GM12873 (cell line): Measurements from ENCODE around the gene TDG.

Source experiments
- CTCF ChIP-seq: IDR thresholded peaks from 2 replicates; pipeline ENCODE4 v1.5.1; 2012; ENCODE audit warnings: low read depth, mild to moderate bottlenecking, moderate library complexity, low read length, control low read depth; ENCODE audit not compliant: insufficient read depth; ENCODE audit errors: missing control alignments

TDG gene

DNA sequence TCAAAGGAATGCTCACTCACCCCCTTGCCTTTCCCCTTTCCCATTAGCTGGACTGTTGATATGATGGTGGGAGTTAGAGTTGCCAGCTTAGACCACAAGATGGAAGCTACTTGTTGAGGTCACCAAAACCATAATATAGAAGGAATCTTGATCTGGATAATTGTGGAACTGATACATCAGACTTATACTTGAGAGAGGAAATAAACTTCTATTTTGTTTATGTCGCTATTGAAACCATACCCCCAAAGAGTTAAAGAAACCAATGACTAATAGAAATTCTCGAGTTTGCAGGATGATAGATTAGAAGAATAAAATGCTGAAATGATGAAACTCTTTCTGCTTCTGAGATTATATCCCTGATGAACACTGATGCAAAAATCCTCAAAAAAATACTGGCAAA, 37.9 kb downstream of the TDG start:
- TF ChIP-seq CTCF: no peak

GRCh38 chr12:104006929-104007328, 41.3 kb downstream of the TDG start:
- TF ChIP-seq CTCF: no peak

DNA sequence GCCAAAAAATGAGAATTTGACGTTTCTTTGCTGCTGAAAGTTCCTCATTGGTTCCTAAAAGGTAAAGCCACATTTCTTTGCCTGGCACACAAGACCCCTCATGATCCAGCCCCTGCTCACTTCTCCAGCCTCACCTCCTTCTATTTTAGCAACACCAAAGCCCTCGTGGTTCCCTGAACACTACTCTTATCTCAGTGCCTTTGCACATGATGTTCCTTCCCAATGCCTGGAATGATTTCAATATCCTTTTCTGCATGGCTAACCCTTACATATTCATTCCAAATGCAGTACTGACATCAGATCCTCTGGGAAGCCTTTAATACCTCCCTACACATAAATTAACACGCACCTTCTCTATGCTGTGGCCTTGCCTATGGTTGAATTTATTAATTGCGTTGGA, 44.4 kb downstream of the TDG start:
- no peak for TF ChIP-seq CTCF

- no peak for TF ChIP-seq CTCF
Observed at GRCh38 chr12:104010606-104011169, 45.0 kb downstream of the TDG start.

- TF ChIP-seq CTCF: no peak
Observed at GRCh38 chr12:104011253-104011652, 45.6 kb downstream of the TDG start.

DNA sequence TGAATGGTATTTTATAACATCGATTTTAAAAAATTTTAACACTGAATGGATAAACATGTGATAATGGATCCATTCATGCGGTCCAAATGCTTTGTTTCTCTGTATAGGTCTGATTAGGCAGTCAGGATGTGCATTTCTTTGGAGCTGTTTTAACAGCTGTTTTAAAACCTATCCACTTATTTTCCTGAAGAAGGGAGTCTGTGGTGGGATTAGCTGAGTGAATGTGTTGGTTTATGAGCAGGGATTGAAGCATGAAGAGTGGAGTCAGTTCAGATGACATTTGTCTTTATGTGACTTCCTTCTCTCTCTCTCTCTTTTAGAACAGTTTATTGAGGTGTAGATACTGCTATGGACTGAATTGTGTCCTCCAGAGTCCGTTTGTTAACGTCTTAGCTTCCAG, 46.7 kb downstream of the TDG start:
- no peak for TF ChIP-seq CTCF

GRCh38 chr12:104022786-104023185, 57.1 kb downstream of the TDG start:
- no peak for TF ChIP-seq CTCF
